Endothelial cell of umbilical vein (primary cell): ENCODE measurements around the gene CUBN. TPM values are rescaled to one million over a fixed set of nuclear protein-coding genes. Genes with fewer than 3 reads are reported as not detected.

ENCODE experiments used
- BruUV-seq: library from RNA; stranded (reverse); fragments of 400-500 nt; replicated peaks from 2 replicates; lab custom pipeline; 2021; lab: Mats Ljungman, UMichigan
- CTCF ChIA-PET: fragments of 300-600, 350-600 bp; sonication (Branson Sonifier 250); formaldehyde crosslinking; loops from one replicate; lab custom pipeline; 2021; ENCODE audit warnings: antibody characterized with exemption, inconsistent platforms; lab: Charles Lee
- POLR2A ChIA-PET: fragments of 300-600, 350-600 bp; sonication (Branson Sonifier 250); formaldehyde crosslinking; loops from one replicate; lab custom pipeline; 2021; ENCODE audit warnings: antibody characterized with exemption, inconsistent platforms; lab: Charles Lee
- DNase-seq: peaks from one replicate; pipeline ENCODE4 v3.0.0-alpha.2; 2011; ENCODE audit warnings: low read depth, low spot score
- FAIRE-seq: peaks from 2 replicates; lab custom pipeline; 2011; peaks lifted over from hg19 to GRCh38; lab: Jason Lieb, UNC
- H2AFZ ChIP-seq: 2 replicates; pipeline ENCODE4 v1.6.0; 2012; ENCODE audit warnings: low read depth, low read length, control low read depth, inconsistent platforms
- H3K27ac ChIP-seq: 2 replicates; pipeline ENCODE4 v1.5.1; 2011; ENCODE audit warnings: low read depth, mild to moderate bottlenecking, control low read depth, low read length, moderate library complexity; ENCODE audit not compliant: insufficient read depth
- H3K27me3 ChIP-seq, 2 experiments: 2 replicates each; pipeline versions ENCODE4 v1.6.0 to v1.6.1; 2011; ENCODE audit warnings: low read length in 2 of 2, mixed read lengths in 1 of 2; ENCODE audit not compliant: control insufficient read depth in 2 of 2, insufficient read depth in 2 of 2
- H3K36me3 ChIP-seq, 2 experiments: 2 replicates in 1 of 2; 3 replicates in 1 of 2; pipeline ENCODE4 v1.5.1; 2011; ENCODE audit warnings: low read length in 2 of 2, mild to moderate bottlenecking in 1 of 2, moderate library complexity in 1 of 2; ENCODE audit not compliant: control insufficient read depth in 2 of 2, insufficient read depth in 2 of 2; ENCODE audit errors: extremely low read depth in 1 of 2
- H3K4me1 ChIP-seq: 3 replicates; pipeline ENCODE4 v1.5.1; 2011; ENCODE audit warnings: mild to moderate bottlenecking, low read length; ENCODE audit not compliant: control insufficient read depth, insufficient read depth; ENCODE audit errors: extremely low read depth
- H3K4me2 ChIP-seq: 2 replicates; pipeline ENCODE4 v1.6.1; 2011; ENCODE audit warnings: low read length, control low read depth, mixed read lengths; ENCODE audit not compliant: insufficient read depth
- H3K4me3 ChIP-seq, 3 experiments: fragments of 200-600 bp in 1 of 3; sonication (generic), shearing (Covaris generic) in 1 of 3; replicated peaks in 1 of 3; 2 replicates each; pipeline ENCODE4 v1.5.1; 2011 to 2016; ENCODE audit warnings: control low read depth in 3 of 3, low read length in 3 of 3, mild to moderate bottlenecking in 2 of 3, inconsistent platforms in 1 of 3, low read depth in 1 of 3, moderate library complexity in 1 of 3; ENCODE audit not compliant: insufficient read depth in 1 of 3
- H3K79me2 ChIP-seq: 2 replicates; pipeline ENCODE4 v1.6.0; 2012; ENCODE audit warnings: low read length, inconsistent platforms; ENCODE audit not compliant: control insufficient read depth, insufficient read depth
- H3K9ac ChIP-seq: replicated peaks from 2 replicates; pipeline ENCODE3; 2011; ENCODE audit warnings: low read length, control low read depth; ENCODE audit not compliant: insufficient read depth; ENCODE audit errors: extremely low read depth
- H3K9me1 ChIP-seq: replicated peaks from 3 replicates; pipeline ENCODE4 v1.6.0; 2011; ENCODE audit warnings: mild to moderate bottlenecking, low read length; ENCODE audit not compliant: control insufficient read depth, insufficient read depth; ENCODE audit errors: extremely low read depth
- H3K9me3 ChIP-seq: replicated peaks from 2 replicates; pipeline ENCODE4 v1.5.1; 2012; ENCODE audit warnings: low read length, inconsistent platforms; ENCODE audit not compliant: control insufficient read depth, insufficient read depth
- H4K20me1 ChIP-seq: replicated peaks from 2 replicates; pipeline ENCODE3; 2011; ENCODE audit warnings: mild to moderate bottlenecking, low read length; ENCODE audit not compliant: control insufficient read depth, insufficient read depth; ENCODE audit errors: extremely low read depth
- CTCF ChIP-seq, 2 donors: IDR thresholded peaks; 1 replicate in 1 of 2; 2 replicates in 1 of 2; pipeline ENCODE4 v1.5.1; 2011; ENCODE audit warnings: low read length in 2 of 2, mild to moderate bottlenecking in 2 of 2, moderate library complexity in 2 of 2, control low read depth in 1 of 2, inconsistent platforms in 1 of 2, low read depth in 1 of 2; ENCODE audit not compliant: insufficient read depth in 1 of 2; ENCODE audit errors: extremely low read depth in 1 of 2
- EZH2 ChIP-seq: IDR thresholded peaks from 2 replicates; pipeline ENCODE4 v1.6.1; 2012; ENCODE audit warnings: borderline replicate concordance, low read depth, mild to moderate bottlenecking, moderate library complexity, low read length, inconsistent platforms; ENCODE audit not compliant: severe bottlenecking
- FOS ChIP-seq: IDR thresholded peaks from 2 replicates; pipeline ENCODE4 v1.6.1; 2011; ENCODE audit warnings: mild to moderate bottlenecking, low read length, moderate library complexity, borderline replicate concordance; ENCODE audit not compliant: insufficient read depth
- GATA2 ChIP-seq: IDR thresholded peaks from 2 replicates; pipeline ENCODE4 v1.7.0; 2011; ENCODE audit warnings: low read depth, mild to moderate bottlenecking, moderate library complexity, mixed read lengths, low read length; ENCODE audit not compliant: insufficient read length, insufficient read depth
- JUN ChIP-seq: IDR thresholded peaks from 2 replicates; pipeline ENCODE4 v1.6.1; 2011; ENCODE audit warnings: borderline replicate concordance, low read depth; ENCODE audit not compliant: insufficient read length, insufficient read depth
- MYC ChIP-seq: IDR thresholded peaks from one replicate; pipeline ENCODE4 v1.6.1; 2011; ENCODE audit warnings: mild to moderate bottlenecking, low read depth, low read length
- POLR2A ChIP-seq: IDR thresholded peaks from 2 replicates; pipeline ENCODE4 v1.6.1; 2012; ENCODE audit warnings: low read depth, mild to moderate bottlenecking, control low read depth, low read length
- POLR2AphosphoS5 ChIP-seq: IDR thresholded peaks from 2 replicates; pipeline ENCODE4 v1.6.1; 2012; ENCODE audit warnings: low read depth, mild to moderate bottlenecking, control low read depth, low read length, moderate library complexity; ENCODE audit not compliant: insufficient read depth
- dilution Hi-C: fragments of 300-500 bp; cut with MboI; formaldehyde crosslinking; loops from one replicate; pipeline ENCODE4 v1.15.0; 2019; ENCODE audit warnings: low sequenced_read_pairs; ENCODE audit not compliant: extremely low pct_ligation_motif_present
- intact Hi-C: fragments of 100-400 bp; cut with micrococcal nuclease; formaldehyde crosslinking; loops from one replicate; pipeline ENCODE4 v1.10.0; 2022
- polyA plus RNA-seq, 4 experiments: library from polyadenylated mRNA; depleted of rRNA in 3 of 4; stranded (reverse) in 3 of 4; unstranded in 1 of 4; fragments of >200 nt; gene quantifications; 2 replicates each; pipeline versions ENCODE4 v1.2.1 to v1.2.3, GENCODE V29; 2011 to 2012; ENCODE audit warnings: missing spikeins in 1 of 4
- total RNA-seq: library from RNA; stranded (reverse); gene quantifications from 2 replicates; pipeline ENCODE4 v1.2.3, GENCODE V29; 2021
- TF ChIP-seq, protein P1 (sequence below): IDR thresholded peaks from 2 replicates; pipeline ENCODE4 v1.6.1; 2011; ENCODE audit not compliant: insufficient read depth, insufficient read length

CUBN gene
- total and polyA plus RNA-seq, 2 donors (not counting 3 experiments of a cell fraction or from before 2014, with no cell fraction given) = 2.7 to 4.6 TPM

DNA sequence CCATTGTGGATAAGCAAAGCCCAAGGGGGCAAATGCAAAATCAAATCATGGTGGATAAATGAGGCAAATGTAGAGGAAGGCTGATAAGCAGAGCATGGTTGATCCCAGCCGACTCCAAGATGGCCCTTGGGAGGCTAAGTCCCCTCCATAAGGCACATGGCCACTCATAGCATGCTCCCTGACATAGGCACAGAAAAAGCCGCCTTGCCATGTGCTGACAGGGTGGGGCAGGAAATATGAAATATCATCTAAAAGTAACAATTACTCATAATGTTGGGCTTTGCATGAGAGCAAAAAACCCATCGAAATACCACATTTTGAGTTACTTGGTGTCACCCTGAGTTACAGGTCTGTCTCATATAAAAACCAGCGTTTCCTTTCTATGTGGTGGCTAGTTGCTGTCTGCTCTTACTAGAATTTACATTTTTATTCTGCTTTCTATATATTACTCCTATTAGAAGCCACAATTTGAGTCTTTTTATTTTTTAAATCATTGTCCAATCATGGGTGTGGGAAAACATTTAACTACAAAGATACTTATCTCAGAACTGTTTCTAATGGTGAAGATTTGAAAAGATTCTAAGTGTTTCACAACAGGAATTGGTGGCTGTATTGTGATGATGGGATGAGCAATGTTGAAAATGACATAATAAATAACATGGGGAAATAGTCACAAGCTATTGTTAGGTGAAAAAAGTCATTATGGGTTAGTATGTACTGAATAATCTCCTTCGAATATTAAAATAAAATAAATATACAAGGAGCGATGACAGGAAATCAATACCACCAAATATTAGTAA lies 102.7 kb downstream of the CUBN start:
- no peaks in the 10 kb centered on the region for H4K20me1 ChIP-seq
- FAIRE-seq (no peak), DNase-seq (peak; percentile 57)
- no peaks in the 10 kb centered on the region for H3K27me3 ChIP-seq
- H3K36me3 ChIP-seq = no peaks in the 10 kb centered on the region
- peak; percentile 89 for TF ChIP-seq MYC
- peak; percentile 11 for TF ChIP-seq JUN
- no peak for TF ChIP-seq CTCF (IDR thresholded peaks at IDR 0.05; ENCODE audit: extremely low read depth in 1 of 2, insufficient read depth in 1 of 2, low read depth in 1 of 2, low read length in 2 of 2)
- peak; percentile 33 for TF ChIP-seq FOS
- peak; percentile 24 for TF ChIP-seq POLR2AphosphoS5
- TF ChIP-seq EZH2 = no peak
- TF ChIP-seq, protein P1, sequence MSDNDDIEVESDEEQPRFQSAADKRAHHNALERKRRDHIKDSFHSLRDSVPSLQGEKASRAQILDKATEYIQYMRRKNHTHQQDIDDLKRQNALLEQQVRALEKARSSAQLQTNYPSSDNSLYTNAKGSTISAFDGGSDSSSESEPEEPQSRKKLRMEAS = peak; percentile 43
- TF ChIP-seq GATA2 = peak; percentile 14
- TF ChIP-seq POLR2A = no peak
- peak overlapping the region; percentile 53 for H3K9ac ChIP-seq
- no peaks in the 10 kb centered on the region for H3K9me1 ChIP-seq
- intact Hi-C loops = no loop called here
- H3K4me1 ChIP-seq = peaks cover 76% of the 10 kb centered on the region
- POLR2A ChIA-PET = interaction anchor here (0.8 kb wide), 1 partner anchor 31 kb away, joined by 3 read pairs; no protein-coding TSS in a partner anchor
- no peak overlapping the region for H2AFZ ChIP-seq
- dilution Hi-C loops = no loop called here
- H3K4me2 ChIP-seq = peak overlapping the region; percentile 19
- H3K9me3 ChIP-seq = no peaks in the 10 kb centered on the region
- H3K79me2 ChIP-seq = no peaks in the 10 kb centered on the region
- H3K4me3 ChIP-seq = no peak overlapping the region
- CTCF ChIA-PET = interaction anchor here (1.0 kb wide), 1 partner anchor 174 kb away, joined by 3 read pairs; no protein-coding TSS in a partner anchor
- H3K27ac ChIP-seq = peak overlapping the region; percentile 72
- BruUV-seq = no TSS peak
